Neural cell (in vitro differentiated cells): ENCODE measurements around the gene RIN2. TPM values are rescaled to one million over a fixed set of nuclear protein-coding genes. Genes with fewer than 3 reads are reported as not detected.

Source experiments
- H2AFZ ChIP-seq: fragments of 200-600, 300-800 bp; sonication (generic), shearing (Covaris generic); 2 replicates; pipeline ENCODE4 v1.6.0; 2014; ENCODE audit warnings: low read depth, mild to moderate bottlenecking, antibody characterized with exemption, low read length, moderate library complexity
- H3F3A ChIP-seq: fragments of 200-600 bp; shearing (Covaris generic); 2 replicates; pipeline ENCODE4 v1.6.1; 2016; ENCODE audit warnings: mild to moderate bottlenecking, moderate library complexity, mixed read lengths, antibody characterized with exemption, low read length; ENCODE audit not compliant: insufficient read depth, poor library complexity, severe bottlenecking
- H3K27ac ChIP-seq: fragments of 200-600, 300-800 bp; sonication (generic), shearing (Covaris generic); 2 replicates; pipeline ENCODE4 v1.5.1; 2014; ENCODE audit warnings: mild to moderate bottlenecking, low read length, moderate library complexity
- H3K27me3 ChIP-seq: fragments of 300-800, 200-600 bp; sonication (generic), shearing (Covaris generic); 2 replicates; pipeline ENCODE4 v1.6.0; 2014; ENCODE audit warnings: mild to moderate bottlenecking, low read depth, low read length, moderate library complexity; ENCODE audit not compliant: insufficient read depth
- H3K36me3 ChIP-seq: fragments of 300-800, 200-600 bp; sonication (generic), shearing (Covaris generic); 2 replicates; pipeline ENCODE4 v1.5.1; 2014; ENCODE audit warnings: mild to moderate bottlenecking, antibody characterized with exemption, low read length, moderate library complexity; ENCODE audit not compliant: insufficient read depth
- H3K4me2 ChIP-seq: fragments of 300-800, 200-600 bp; sonication (generic), shearing (Covaris generic); 2 replicates; pipeline ENCODE4 v1.6.0; 2014; ENCODE audit warnings: mild to moderate bottlenecking, low read length
- H3K4me3 ChIP-seq: fragments of 300-800, 200-600 bp; sonication (generic), shearing (Covaris generic); 2 replicates; pipeline ENCODE4 v1.5.1; 2014; ENCODE audit warnings: mild to moderate bottlenecking, low read length, moderate library complexity
- H3K79me2 ChIP-seq: fragments of 200-600 bp; shearing (Covaris generic); replicated peaks from 2 replicates; pipeline ENCODE4 v1.6.0; 2014; ENCODE audit warnings: mild to moderate bottlenecking, low read length, moderate library complexity; ENCODE audit not compliant: insufficient read depth
- H3K9ac ChIP-seq: fragments of 300-800, 200-600 bp; sonication (generic), shearing (Covaris generic); 2 replicates; pipeline ENCODE4 v1.6.1; 2016; ENCODE audit warnings: mild to moderate bottlenecking, low read length, mixed read lengths
- H3K9me2 ChIP-seq: fragments of 200-600 bp; shearing (Covaris generic); 2 replicates; pipeline ENCODE4 v1.6.1; 2016; ENCODE audit warnings: mild to moderate bottlenecking, low read length, mixed read lengths; ENCODE audit not compliant: insufficient read depth
- H3K9me3 ChIP-seq: fragments of 200-600, 300-800 bp; sonication (generic), shearing (Covaris generic); 2 replicates; pipeline ENCODE4 v1.6.1; 2016; ENCODE audit warnings: mild to moderate bottlenecking, mixed run types, low read length, moderate library complexity, mixed read lengths
- H4K20me1 ChIP-seq: fragments of 200-600 bp; shearing (Covaris generic); 2 replicates; pipeline ENCODE4 v1.6.1; 2016; ENCODE audit warnings: mild to moderate bottlenecking, mixed run types; ENCODE audit not compliant: insufficient read depth
- CTCF ChIP-seq: fragments of 450-650 bp; IDR thresholded peaks from 2 replicates; pipeline ENCODE4 v1.5.1; 2014; ENCODE audit warnings: antibody characterized with exemption, mild to moderate bottlenecking, moderate library complexity; ENCODE audit not compliant: poor library complexity, severe bottlenecking
- EP300 ChIP-seq: fragments of 450-650 bp; conservative IDR thresholded peaks from 2 replicates; pipeline ENCODE4 v1.6.1; 2014; ENCODE audit warnings: antibody characterized with exemption, mild to moderate bottlenecking, moderate library complexity; ENCODE audit not compliant: poor library complexity, severe bottlenecking
- EZH2 ChIP-seq: fragments of 200-600, 300-800 bp; shearing (Covaris generic), sonication (generic); IDR thresholded peaks from 2 replicates; pipeline ENCODE4 v1.6.1; 2014; ENCODE audit warnings: antibody characterized with exemption, low read length, borderline replicate concordance, mild to moderate bottlenecking; ENCODE audit not compliant: insufficient read depth, poor library complexity, severe bottlenecking
- MXI1 ChIP-seq: fragments of 450-650 bp; conservative IDR thresholded peaks from 2 replicates; pipeline ENCODE4 v1.6.1; 2014; ENCODE audit warnings: antibody characterized with exemption, mild to moderate bottlenecking; ENCODE audit not compliant: poor library complexity, severe bottlenecking
- POLR2AphosphoS5 ChIP-seq: IDR thresholded peaks from 2 replicates; pipeline ENCODE4 v1.6.1; 2012
- RAD21 ChIP-seq: fragments of 450-650 bp; conservative IDR thresholded peaks from 2 replicates; pipeline ENCODE4 v1.6.1; 2014; ENCODE audit warnings: antibody characterized with exemption, mild to moderate bottlenecking, moderate library complexity
- REST ChIP-seq: IDR thresholded peaks from 2 replicates; pipeline ENCODE4 v1.6.1; 2012; ENCODE audit warnings: borderline replicate concordance
- SMC3 ChIP-seq: fragments of 450-650 bp; conservative IDR thresholded peaks from 2 replicates; pipeline ENCODE4 v1.6.1; 2014; ENCODE audit warnings: antibody characterized with exemption, mild to moderate bottlenecking, moderate library complexity; ENCODE audit not compliant: poor library complexity
- TAF1 ChIP-seq: IDR thresholded peaks from 2 replicates; pipeline ENCODE4 v1.6.1; 2012; ENCODE audit warnings: low read depth
- polyA plus RNA-seq: library from polyadenylated mRNA; depleted of rRNA; stranded (reverse); fragments of >200 nt; gene quantifications from 2 replicates; pipeline ENCODE4 v1.2.3, GENCODE V29; 2014

Gene RIN2
- polyA plus RNA-seq, 1 donor from 2014 or later = 4.7 TPM

GRCh38 chr20:19714579-19714840, 43.5 kb upstream of the RIN2 start:
- no peak overlapping the region for H3K4me2 ChIP-seq
- no peaks in the 10 kb centered on the region for H3K36me3 ChIP-seq
- no peaks in the 10 kb centered on the region for H4K20me1 ChIP-seq
- no peaks in the 10 kb centered on the region for H3K79me2 ChIP-seq
- no peaks in the 10 kb centered on the region for H3K27me3 ChIP-seq
- no peak overlapping the region for H3K27ac ChIP-seq
- H3K9me2 ChIP-seq = no peaks in the 10 kb centered on the region
- no peaks in the 10 kb centered on the region for H3F3A ChIP-seq
- no peaks in the 10 kb centered on the region for H3K9me3 ChIP-seq
- TF ChIP-seq MXI1 = no peak
- TF ChIP-seq TAF1 = no peak
- no peak overlapping the region for H3K4me3 ChIP-seq
- no peak overlapping the region for H3K9ac ChIP-seq
- no peak overlapping the region for H2AFZ ChIP-seq

- Histone ChIP-seq H3K9ac (no peak overlapping the region), H3K9me2 (no peaks in the 10 kb centered on the region), H3K36me3 (no peaks in the 10 kb centered on the region), H3F3A (no peaks in the 10 kb centered on the region), H3K4me3 (no peak overlapping the region), H4K20me1 (no peaks in the 10 kb centered on the region), H3K27ac (no peak overlapping the region), H3K9me3 (no peaks in the 10 kb centered on the region), H3K79me2 (no peaks in the 10 kb centered on the region), H3K27me3 (no peaks in the 10 kb centered on the region), H2AFZ (no peak overlapping the region), H3K4me2 (no peak overlapping the region)
- TF ChIP-seq SMC3 (no peak), MXI1 (no peak), TAF1 (no peak), RAD21 (no peak), REST (no peak), EZH2 (no peak), CTCF (no peak), POLR2AphosphoS5 (no peak), EP300 (no peak)
Observed at GRCh38 chr20:19715986-19716385, 42.1 kb upstream of the RIN2 start.

- Histone ChIP-seq H4K20me1 (no peaks in the 10 kb centered on the region), H3K9me2 (no peaks in the 10 kb centered on the region), H3K9ac (no peak overlapping the region), H3K36me3 (no peaks in the 10 kb centered on the region), H3K79me2 (no peaks in the 10 kb centered on the region), H3K9me3 (no peaks in the 10 kb centered on the region), H3K4me2 (no peak overlapping the region), H3K27me3 (no peaks in the 10 kb centered on the region), H3K27ac (no peak overlapping the region), H3K4me3 (no peak overlapping the region), H3F3A (no peaks in the 10 kb centered on the region), H2AFZ (no peak overlapping the region)
- no peak for TF ChIP-seq SMC3
- TF ChIP-seq EZH2 = no peak
- no peak for TF ChIP-seq MXI1
- no peak for TF ChIP-seq CTCF
- no peak for TF ChIP-seq RAD21
- TF ChIP-seq REST = no peak
- TF ChIP-seq EP300 = no peak
- TF ChIP-seq TAF1 = no peak
- no peak for TF ChIP-seq POLR2AphosphoS5
Observed at GRCh38 chr20:19718880-19719279, 39.2 kb upstream of the RIN2 start.
